Measurements from ENCODE around the gene AMFR.
"Not testable (repeated sequence)": the region's sequence is repeated elsewhere in the genome, so short reads cannot be mapped to it uniquely, and the experiment has no call there.

Gene AMFR

GRCh38 chr16:56388209-56388608 is 37.1 kb downstream of the AMFR start:
- no peak for DNase-seq (ENCODE audit: low read depth)

- DNase-seq (ENCODE audit: low read depth) = no peak
Measured at GRCh38 chr16:56387396-56387795, 37.9 kb downstream of the AMFR start.

- DNase-seq (ENCODE audit: low read depth) = no peak
Measured at GRCh38 chr16:56384074-56384721, 41.1 kb downstream of the AMFR start.

- DNase-seq (ENCODE audit: low read depth) = no peak
Measured at GRCh38 chr16:56382901-56383355, 42.4 kb downstream of the AMFR start.

- DNase-seq (ENCODE audit: low read depth) = no peak
Measured at GRCh38 chr16:56382459-56382858, 42.9 kb downstream of the AMFR start.

GRCh38 chr16:56380778-56381485 is 44.4 kb downstream of the AMFR start:
- DNase-seq (ENCODE audit: low read depth) = not testable (repeated sequence)

- not testable (repeated sequence) for DNase-seq (ENCODE audit: low read depth)
Measured at GRCh38 chr16:56379044-56379443, 46.3 kb downstream of the AMFR start.

GRCh38 chr16:56375792-56376191 is 49.6 kb downstream of the AMFR start:
- not testable (repeated sequence) for DNase-seq (ENCODE audit: low read depth)

DNA sequence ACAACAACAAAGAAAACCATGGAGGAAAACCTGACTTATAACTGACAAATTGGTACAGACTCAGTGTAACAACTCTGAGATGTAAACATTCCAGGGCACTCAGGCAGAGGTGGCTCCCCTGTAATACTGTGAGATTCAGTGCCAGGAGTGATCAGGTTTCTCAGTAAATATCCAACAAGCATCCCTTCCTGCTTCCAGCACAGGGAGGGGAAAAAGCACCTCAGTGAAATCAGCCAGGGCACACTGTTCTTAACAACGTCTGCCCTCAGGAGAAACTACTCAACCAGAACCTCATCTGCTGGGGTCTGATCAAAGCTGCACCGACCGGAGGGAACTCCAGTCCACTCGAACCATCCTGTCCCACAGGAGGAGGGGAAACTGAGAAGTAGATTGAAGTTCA is 52.3 kb downstream of the AMFR start:
- no peak for DNase-seq (ENCODE audit: low read depth)

- no peak for DNase-seq (ENCODE audit: low read depth)
Measured at GRCh38 chr16:56372013-56372634, 53.2 kb downstream of the AMFR start.

DNA sequence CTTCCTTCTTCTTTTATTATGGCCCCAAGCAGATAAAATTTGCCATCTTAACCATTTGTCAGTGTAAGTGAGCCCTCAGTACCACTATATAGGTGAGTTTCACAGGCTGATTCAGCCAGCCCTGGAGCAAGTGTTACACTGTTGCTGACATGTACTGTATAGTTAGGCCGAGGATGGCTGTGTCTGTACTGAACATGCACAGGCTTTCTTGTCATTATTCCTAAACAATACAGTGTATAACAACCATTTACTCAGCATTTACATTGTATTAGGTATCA is 53.7 kb downstream of the AMFR start:
- no peak for DNase-seq (ENCODE audit: low read depth)

GRCh38 chr16:56370875-56371659 is 54.3 kb downstream of the AMFR start:
- DNase-seq (ENCODE audit: low read depth) = no peak

DNA sequence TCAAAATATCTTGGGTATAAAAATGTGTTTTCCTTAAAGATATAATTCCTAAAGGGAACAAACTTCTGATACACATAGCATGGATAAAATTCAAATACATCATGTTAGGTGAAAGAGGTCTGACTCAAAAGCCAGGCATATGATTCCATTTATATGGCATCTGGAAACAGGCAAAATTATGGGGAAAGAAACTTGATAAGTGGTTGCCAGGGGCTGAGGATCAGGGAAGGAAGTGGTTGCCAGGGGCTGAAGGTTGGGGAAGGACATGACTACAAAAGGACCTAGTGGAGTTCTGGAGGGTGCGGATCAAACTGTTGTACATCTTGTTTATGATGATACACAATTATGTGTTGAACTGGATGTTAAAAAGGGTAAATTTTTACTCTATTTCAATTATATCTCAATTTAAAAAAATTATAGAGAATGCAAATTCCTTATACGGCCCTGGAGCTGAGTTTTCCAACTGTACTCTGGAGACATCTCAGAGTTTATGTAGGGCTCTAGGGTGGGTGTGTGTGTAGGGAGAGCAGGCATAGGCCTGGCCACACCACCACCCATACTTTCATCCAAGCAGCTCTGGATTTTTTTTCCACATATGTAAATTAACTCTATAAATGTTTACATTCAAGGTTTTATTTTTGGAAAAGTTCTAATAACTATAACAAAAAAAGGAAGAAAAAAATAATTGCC is 55.0 kb downstream of the AMFR start:
- no peak for DNase-seq (ENCODE audit: low read depth)

- DNase-seq (ENCODE audit: low read depth) = no peak
Measured at GRCh38 chr16:56369202-56369601, 56.1 kb downstream of the AMFR start.

DNA sequence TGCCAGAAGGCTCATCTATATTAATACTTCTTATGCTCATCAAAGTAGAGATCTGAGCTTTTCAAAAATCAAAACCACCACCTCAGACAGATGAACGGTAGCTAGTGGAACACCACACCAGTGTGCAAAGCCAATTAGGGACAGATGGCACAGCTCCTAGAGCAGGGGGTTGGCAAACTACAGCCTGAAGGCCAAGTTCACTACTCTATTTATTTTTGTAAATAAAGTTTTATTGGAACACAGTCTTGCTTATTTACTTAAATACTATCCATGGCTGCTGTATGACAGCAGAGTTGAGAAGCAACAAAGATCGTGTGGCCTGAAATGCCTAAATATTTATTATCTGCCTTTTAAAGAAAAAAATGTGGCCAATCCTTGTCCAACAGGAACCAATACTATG is 56.8 kb downstream of the AMFR start:
- DNase-seq (ENCODE audit: low read depth) = no peak

- DNase-seq (ENCODE audit: low read depth) = no peak
Measured at GRCh38 chr16:56367764-56368163, 57.6 kb downstream of the AMFR start.

DNA sequence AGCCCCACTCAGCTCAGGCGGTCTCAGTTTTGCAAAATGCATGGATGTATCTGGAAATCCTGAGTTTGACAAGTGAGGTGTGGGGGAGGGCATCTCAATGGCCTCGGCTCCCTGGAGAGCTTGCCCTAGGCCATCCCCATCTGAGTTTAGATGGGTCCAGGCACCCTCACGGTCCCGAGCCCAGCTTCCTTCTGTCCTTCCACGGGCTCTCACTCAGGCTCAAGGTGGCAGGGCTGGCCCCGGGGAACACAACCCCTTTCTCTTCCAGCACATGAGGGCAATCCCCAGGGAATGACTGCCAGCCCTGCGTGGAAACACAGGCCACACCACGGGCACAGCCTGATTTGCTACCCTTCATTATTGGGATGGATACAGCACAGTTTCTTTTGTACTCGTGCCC is 58.4 kb downstream of the AMFR start:
- no peak for DNase-seq (ENCODE audit: low read depth)

DNA sequence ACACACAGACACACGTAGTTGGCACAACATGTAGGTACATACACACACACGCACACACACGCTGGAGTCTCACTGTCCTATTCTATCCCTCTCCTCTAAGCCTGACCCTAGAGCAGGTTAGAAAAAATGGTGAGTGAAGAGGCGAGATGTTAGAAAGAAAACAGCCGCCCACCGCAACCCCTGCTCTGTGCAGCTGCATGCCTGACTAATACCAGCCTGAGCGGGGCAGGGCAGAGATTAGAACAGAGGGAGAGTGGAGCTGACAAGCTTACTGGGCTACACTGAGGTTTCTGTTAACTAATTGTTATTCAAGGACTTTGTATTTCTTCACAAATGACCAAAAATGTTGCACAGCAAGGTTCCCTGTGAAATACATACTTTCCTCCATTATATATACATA is 59.8 kb downstream of the AMFR start:
- DNase-seq (ENCODE audit: low read depth) = no peak

GRCh38 chr16:56364865-56365264 is 60.5 kb downstream of the AMFR start:
- no peak for DNase-seq (ENCODE audit: low read depth)

DNA sequence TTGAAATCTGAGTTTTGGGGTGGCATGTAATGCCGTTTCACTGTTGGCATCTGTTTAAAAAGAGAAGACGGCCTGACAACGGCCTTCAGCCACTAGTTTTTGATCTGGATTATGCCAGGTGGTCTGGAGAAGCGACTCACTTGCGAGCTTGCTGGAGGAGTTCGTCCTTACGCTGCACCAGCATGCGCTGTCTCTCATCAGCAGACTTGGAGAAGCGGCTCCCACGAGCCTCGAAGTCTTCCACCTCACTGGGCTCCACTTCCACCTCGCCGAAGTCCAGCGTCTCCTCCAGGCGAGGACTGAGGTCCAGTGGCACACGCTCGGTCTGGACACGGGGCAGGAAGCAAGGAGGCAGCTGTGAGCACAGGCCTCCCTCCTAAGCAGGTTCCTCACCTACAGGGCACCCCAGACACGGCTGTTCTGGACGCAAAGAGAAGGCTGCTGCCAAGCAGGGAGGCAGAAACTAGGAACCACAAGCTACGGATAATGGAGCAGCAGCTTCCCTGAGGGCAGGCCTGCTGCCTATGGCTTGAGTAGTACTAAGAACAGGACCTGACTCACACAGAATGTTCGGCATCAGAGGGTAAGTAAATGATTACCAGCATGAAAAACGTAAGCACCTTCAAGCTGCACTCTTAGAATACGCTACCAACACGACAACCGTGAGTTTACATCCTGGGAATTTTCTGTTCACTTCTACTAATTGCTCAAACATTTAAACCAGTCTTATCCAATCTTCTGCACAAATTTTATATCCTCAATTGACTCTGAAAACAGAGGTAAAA is 61.4 kb downstream of the AMFR start:
- DNase-seq (ENCODE audit: low read depth) = no peak

DNA sequence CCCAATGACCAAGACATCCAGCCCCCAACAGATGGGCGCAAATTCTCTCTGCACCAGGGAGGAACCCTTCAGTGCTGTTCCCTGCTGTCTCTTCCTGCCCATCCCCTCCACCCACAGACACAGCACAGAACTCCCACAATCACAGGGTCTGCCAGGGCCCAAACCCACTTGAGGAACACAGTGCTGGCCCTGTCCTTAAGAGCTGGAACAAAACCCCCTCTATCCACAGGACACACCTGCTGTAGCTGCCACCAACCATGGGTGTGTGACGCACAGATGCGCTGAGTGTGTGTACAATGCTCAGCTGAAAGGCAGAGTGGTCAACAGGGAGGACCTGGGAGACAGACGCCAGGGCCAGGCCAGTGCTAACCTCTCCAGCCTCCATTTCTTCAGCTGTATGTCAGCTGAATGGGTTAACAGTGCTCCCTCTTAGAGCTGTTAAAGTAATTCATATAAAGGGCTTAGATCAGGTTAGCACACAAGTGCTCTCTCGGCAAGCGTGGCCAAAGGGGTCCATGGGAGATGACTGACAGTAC is 62.1 kb downstream of the AMFR start:
- no peak for DNase-seq (ENCODE audit: low read depth)

Measured in stimulated activated CD8-positive, alpha-beta memory T cell treated with anti-CD3 and anti-CD28 coated beads, Interleukin-15, amount 100 ng/mL, for 24 hours (primary cell).